GM23338 (cell line): Measurements from ENCODE around the gene GRIA1.

Experiments
- CREB1 ChIP-seq: fragments of 250-450 bp; sonication (Bioruptor Pico); IDR thresholded peaks from 2 replicates; pipeline ENCODE4 v1.5.0; 2020; ENCODE audit warnings: low read depth, mild to moderate bottlenecking, moderate library complexity
- CTCF ChIP-seq, 2 experiments: fragments of 200-600 bp in 1 of 2; sonication (generic) in 1 of 2; conservative IDR thresholded peaks; 2 replicates each; pipeline versions ENCODE4 v1.5.1 to v1.6.1; 2016 to 2017; ENCODE audit warnings: antibody characterized with exemption in 2 of 2, low read depth in 2 of 2, mild to moderate bottlenecking in 2 of 2, moderate library complexity in 1 of 2
- EZH2 ChIP-seq: fragments of 200-600 bp; sonication (generic); IDR thresholded peaks from one replicate; pipeline ENCODE4 v1.8.0; 2017; ENCODE audit warnings: antibody characterized with exemption, mild to moderate bottlenecking, low read depth; ENCODE audit not compliant: unreplicated experiment
- EZH2phosphoT487 ChIP-seq: fragments of 200-600 bp; sonication (generic); IDR thresholded peaks from one replicate; pipeline ENCODE4 v1.8.1; 2018; ENCODE audit warnings: antibody characterized with exemption; ENCODE audit not compliant: unreplicated experiment
- JUNB ChIP-seq: IDR thresholded peaks from one replicate; pipeline ENCODE4 v1.6.1; 2016; ENCODE audit warnings: antibody characterized with exemption; ENCODE audit not compliant: unreplicated experiment
- NANOG ChIP-seq: IDR thresholded peaks from 2 replicates; pipeline ENCODE4 v1.6.1; 2016; ENCODE audit warnings: antibody characterized with exemption, borderline replicate concordance
- POLR2AphosphoS5 ChIP-seq: IDR thresholded peaks from 2 replicates; pipeline ENCODE4 v1.6.1; 2016; ENCODE audit warnings: antibody characterized with exemption, low read depth
- REST ChIP-seq: IDR thresholded peaks from one replicate; pipeline ENCODE4 v1.6.1; 2018; ENCODE audit warnings: antibody characterized with exemption; ENCODE audit not compliant: unreplicated experiment
- STAT1 ChIP-seq: IDR thresholded peaks from one replicate; pipeline ENCODE4 v1.6.1; 2016; ENCODE audit warnings: antibody characterized with exemption; ENCODE audit not compliant: unreplicated experiment
- ZNF114 ChIP-seq: fragments of 250-450 bp; sonication (Bioruptor Pico); IDR thresholded peaks from 2 replicates; pipeline ENCODE4 v1.5.0; 2020; ENCODE audit warnings: mild to moderate bottlenecking, moderate library complexity
- ZNF331 ChIP-seq: fragments of 250-450 bp; sonication (Bioruptor Pico); IDR thresholded peaks from 2 replicates; pipeline ENCODE4 v1.5.0; 2020; ENCODE audit warnings: low read depth, mild to moderate bottlenecking, moderate library complexity
- TF ChIP-seq, protein P1 (sequence below): fragments of 250-450 bp; sonication (Bioruptor Pico); IDR thresholded peaks from 2 replicates; pipeline ENCODE4 v1.5.0; 2020; ENCODE audit warnings: mild to moderate bottlenecking, moderate library complexity
- TF ChIP-seq, protein P2 (sequence below): IDR thresholded peaks from 2 replicates; pipeline ENCODE4 v1.6.1; 2016; ENCODE audit warnings: antibody characterized with exemption

DNA sequence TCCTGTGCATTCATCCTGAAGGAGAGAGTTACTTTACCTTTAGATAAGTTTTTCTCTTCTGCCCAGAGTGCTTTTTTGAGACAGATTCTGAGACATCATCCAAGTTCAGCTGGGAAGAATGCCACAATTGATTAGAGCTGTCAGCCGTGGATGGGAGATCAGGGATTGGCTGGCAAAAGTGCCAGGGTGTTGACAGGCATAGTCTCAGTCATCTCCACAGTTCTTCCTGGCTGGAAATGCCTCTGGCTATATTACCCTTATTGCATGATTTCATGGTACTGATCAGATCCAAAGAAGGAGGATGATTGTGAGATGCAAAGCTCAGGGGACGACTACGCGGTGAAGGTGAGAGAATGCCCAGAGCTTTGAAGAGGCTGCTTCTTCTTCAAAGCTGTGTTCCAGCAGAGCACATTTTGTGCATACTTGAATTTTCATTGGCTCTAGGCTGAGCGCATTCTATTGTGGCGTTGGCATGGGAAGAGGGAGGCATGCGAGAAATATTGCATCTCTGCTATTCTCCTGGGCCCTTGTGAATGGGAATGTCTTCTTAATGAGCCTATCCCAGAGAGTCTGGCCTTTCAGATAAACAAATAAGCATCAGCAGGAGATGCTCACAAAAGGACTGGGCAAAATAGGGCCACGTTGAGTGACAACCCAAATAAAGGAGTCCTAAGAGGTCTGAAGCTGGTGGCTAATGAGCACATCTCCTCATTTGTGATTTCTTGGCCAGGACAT is 82.1 kb downstream of the GRIA1 start:
- TF ChIP-seq CTCF (conservative IDR thresholded peaks at IDR 0.05; ENCODE audit: low read depth in 2 of 2): no peak
- no peak for TF ChIP-seq REST
- no peak for TF ChIP-seq POLR2AphosphoS5
- no peak for TF ChIP-seq EZH2phosphoT487
- no peak for TF ChIP-seq CREB1 (CRISPR knock-in tag)
- no peak for TF ChIP-seq EZH2
- TF ChIP-seq ZNF114 (CRISPR knock-in tag): no peak
- TF ChIP-seq NANOG: no peak
- TF ChIP-seq, protein P1, sequence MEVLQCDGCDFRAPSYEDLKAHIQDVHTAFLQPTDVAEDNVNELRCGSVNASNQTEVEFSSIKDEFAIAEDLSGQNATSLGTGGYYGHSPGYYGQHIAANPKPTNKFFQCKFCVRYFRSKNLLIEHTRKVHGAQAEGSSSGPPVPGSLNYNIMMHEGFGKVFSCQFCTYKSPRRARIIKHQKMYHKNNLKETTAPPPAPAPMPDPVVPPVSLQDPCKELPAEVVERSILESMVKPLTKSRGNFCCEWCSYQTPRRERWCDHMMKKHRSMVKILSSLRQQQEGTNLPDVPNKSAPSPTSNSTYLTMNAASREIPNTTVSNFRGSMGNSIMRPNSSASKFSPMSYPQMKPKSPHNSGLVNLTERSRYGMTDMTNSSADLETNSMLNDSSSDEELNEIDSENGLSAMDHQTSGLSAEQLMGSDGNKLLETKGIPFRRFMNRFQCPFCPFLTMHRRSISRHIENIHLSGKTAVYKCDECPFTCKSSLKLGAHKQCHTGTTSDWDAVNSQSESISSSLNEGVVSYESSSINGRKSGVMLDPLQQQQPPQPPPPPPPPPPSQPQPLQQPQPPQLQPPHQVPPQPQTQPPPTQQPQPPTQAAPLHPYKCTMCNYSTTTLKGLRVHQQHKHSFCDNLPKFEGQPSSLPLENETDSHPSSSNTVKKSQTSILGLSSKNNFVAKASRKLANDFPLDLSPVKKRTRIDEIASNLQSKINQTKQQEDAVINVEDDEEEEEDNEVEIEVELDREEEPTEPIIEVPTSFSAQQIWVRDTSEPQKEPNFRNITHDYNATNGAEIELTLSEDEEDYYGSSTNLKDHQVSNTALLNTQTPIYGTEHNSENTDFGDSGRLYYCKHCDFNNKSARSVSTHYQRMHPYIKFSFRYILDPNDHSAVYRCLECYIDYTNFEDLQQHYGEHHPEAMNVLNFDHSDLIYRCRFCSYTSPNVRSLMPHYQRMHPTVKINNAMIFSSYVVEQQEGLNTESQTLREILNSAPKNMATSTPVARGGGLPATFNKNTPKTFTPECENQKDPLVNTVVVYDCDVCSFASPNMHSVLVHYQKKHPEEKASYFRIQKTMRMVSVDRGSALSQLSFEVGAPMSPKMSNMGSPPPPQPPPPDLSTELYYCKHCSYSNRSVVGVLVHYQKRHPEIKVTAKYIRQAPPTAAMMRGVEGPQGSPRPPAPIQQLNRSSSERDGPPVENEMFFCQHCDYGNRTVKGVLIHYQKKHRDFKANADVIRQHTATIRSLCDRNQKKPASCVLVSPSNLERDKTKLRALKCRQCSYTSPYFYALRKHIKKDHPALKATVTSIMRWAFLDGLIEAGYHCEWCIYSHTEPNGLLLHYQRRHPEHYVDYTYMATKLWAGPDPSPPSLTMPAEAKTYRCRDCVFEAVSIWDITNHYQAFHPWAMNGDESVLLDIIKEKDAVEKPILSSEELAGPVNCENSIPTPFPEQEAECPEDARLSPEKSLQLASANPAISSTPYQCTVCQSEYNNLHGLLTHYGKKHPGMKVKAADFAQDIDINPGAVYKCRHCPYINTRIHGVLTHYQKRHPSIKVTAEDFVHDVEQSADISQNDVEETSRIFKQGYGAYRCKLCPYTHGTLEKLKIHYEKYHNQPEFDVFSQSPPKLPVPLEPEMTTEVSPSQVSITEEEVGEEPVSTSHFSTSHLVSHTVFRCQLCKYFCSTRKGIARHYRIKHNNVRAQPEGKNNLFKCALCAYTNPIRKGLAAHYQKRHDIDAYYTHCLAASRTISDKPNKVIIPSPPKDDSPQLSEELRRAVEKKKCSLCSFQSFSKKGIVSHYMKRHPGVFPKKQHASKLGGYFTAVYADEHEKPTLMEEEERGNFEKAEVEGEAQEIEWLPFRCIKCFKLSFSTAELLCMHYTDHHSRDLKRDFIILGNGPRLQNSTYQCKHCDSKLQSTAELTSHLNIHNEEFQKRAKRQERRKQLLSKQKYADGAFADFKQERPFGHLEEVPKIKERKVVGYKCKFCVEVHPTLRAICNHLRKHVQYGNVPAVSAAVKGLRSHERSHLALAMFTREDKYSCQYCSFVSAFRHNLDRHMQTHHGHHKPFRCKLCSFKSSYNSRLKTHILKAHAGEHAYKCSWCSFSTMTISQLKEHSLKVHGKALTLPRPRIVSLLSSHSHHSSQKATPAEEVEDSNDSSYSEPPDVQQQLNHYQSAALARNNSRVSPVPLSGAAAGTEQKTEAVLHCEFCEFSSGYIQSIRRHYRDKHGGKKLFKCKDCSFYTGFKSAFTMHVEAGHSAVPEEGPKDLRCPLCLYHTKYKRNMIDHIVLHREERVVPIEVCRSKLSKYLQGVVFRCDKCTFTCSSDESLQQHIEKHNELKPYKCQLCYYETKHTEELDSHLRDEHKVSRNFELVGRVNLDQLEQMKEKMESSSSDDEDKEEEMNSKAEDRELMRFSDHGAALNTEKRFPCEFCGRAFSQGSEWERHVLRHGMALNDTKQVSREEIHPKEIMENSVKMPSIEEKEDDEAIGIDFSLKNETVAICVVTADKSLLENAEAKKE (CRISPR knock-in tag): no peak
- TF ChIP-seq JUNB: no peak
- TF ChIP-seq, protein P2, sequence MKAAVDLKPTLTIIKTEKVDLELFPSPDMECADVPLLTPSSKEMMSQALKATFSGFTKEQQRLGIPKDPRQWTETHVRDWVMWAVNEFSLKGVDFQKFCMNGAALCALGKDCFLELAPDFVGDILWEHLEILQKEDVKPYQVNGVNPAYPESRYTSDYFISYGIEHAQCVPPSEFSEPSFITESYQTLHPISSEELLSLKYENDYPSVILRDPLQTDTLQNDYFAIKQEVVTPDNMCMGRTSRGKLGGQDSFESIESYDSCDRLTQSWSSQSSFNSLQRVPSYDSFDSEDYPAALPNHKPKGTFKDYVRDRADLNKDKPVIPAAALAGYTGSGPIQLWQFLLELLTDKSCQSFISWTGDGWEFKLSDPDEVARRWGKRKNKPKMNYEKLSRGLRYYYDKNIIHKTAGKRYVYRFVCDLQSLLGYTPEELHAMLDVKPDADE: no peak
- TF ChIP-seq ZNF331 (CRISPR knock-in tag): no peak
- no peak for TF ChIP-seq STAT1
